Osteocyte (in vitro differentiated cells): ENCODE results near the gene TFDP1. TPM values are rescaled to one million over a fixed set of nuclear protein-coding genes. Genes with fewer than 3 reads are reported as not detected.
A peak's percentile ranks its signal among the peaks of the same experiment; 100 is the strongest.

Experiments
- DNase-seq: peaks from one replicate; pipeline ENCODE4 v3.0.0; 2021; ENCODE audit warnings: mixed read lengths; ENCODE audit not compliant: unreplicated experiment; ENCODE audit errors: extremely low spot score
- H3K27ac Mint-ChIP-seq: one replicate; pipeline ENCODE4 v1.8.0; 2021; ENCODE audit warnings: mild to moderate bottlenecking, mixed read lengths; ENCODE audit not compliant: unreplicated experiment
- H3K27me3 Mint-ChIP-seq: one replicate; pipeline ENCODE4 v1.8.0; 2021; ENCODE audit warnings: mixed read lengths; ENCODE audit not compliant: unreplicated experiment
- H3K36me3 Mint-ChIP-seq: one replicate; pipeline ENCODE4 v1.8.0; 2021; ENCODE audit warnings: mixed read lengths; ENCODE audit not compliant: unreplicated experiment
- H3K4me1 Mint-ChIP-seq: one replicate; pipeline ENCODE4 v1.8.0; 2021; ENCODE audit warnings: mixed read lengths; ENCODE audit not compliant: unreplicated experiment
- H3K4me3 Mint-ChIP-seq: one replicate; pipeline ENCODE4 v1.8.0; 2021; ENCODE audit warnings: mild to moderate bottlenecking, moderate library complexity, mixed read lengths; ENCODE audit not compliant: unreplicated experiment
- H3K9me3 Mint-ChIP-seq: one replicate; pipeline ENCODE4 v1.8.0; 2021; ENCODE audit warnings: mixed read lengths; ENCODE audit not compliant: unreplicated experiment
- CTCF ChIP-seq: fragments of 200-600 bp; sonication (generic); IDR thresholded peaks from 2 replicates; pipeline ENCODE4 v1.5.0; 2021; ENCODE audit warnings: antibody characterized with exemption, mild to moderate bottlenecking, moderate library complexity
- total RNA-seq: library from RNA; stranded (reverse); gene quantifications from 2 replicates; pipeline ENCODE4 v1.2.1, GENCODE V29; 2021

TFDP1 gene
- total RNA-seq, 1 donor from 2014 or later = 66.9 TPM

DNA sequence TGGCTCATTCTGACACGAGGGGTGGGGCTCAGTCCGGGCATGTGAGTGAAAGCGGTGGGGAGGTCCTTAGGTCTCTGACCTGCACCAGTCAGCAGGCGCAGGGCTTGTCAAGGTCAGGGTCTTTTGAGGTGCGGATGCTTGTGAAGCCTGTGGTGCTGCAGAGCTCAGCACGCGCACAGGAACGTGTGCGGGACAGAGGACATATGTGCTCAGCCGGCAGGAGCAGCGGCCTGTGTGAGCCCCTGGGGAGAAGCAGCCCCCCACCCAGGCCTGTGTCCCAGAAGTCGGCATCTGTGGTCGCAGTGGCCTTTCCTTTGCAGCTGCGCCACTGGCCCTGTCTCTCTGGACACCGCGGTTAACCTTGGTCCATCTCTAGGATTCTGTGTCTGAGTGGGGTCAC lies 42.6 kb downstream of the TFDP1 start:
- no peak overlapping the region for H3K4me3 Mint-ChIP-seq
- peaks cover 31% of the 10 kb centered on the region for H3K36me3 Mint-ChIP-seq
- H3K27me3 Mint-ChIP-seq = no peaks in the 10 kb centered on the region
- no peaks in the 10 kb centered on the region for H3K9me3 Mint-ChIP-seq
- no peak for DNase-seq
- H3K27ac Mint-ChIP-seq = peak overlapping the region; percentile 25
- peaks cover 19% of the 10 kb centered on the region for H3K4me1 Mint-ChIP-seq
- TF ChIP-seq CTCF = no peak

DNA sequence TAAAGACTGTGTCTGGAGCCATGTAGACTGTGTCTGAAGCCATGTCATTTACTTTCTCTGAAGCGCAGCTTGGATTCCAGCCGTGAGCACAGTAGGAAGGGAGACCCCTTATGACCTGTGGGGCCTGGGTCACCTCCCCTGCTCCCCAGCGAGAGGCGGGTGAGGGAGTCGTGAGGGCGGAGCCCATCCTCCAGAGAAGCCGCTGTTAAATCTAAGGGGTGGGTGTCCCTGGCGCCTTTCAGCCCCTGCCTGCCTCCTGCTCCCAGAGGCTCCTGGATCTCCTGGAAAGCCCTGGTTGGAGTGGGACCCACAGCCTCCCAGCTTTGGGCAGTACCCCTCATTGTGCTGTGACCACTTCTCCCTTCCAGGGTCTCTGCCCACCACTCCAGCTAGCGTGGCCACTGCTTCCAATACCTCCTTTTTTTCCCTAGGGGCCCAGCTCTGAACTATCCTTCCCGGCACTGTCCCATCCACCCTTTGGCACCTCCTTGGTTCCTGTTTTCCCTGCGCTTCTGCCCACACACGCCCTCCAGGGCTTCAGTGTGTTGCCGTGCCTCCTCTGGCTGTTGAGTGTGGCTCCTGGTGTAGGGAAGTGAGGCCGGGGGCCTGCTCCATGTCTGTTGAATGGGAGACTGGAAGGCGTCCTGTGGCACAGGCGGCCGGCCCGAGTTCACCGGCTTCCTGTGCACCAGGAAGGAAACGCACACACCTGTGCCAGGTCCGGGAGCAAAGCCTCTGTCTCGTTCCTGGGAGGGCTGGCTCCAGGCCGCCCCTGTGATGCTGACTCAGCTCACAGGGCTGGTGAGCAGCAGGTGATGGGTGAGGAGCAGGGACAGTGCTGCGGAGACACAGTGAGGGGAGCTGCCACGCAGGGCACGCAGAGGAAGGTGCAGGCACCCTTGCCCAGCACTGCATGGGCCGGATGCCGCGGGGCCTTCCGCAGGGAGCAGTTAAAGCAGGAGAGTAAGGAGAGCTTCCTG lies 44.0 kb downstream of the TFDP1 start:
- peaks cover 19% of the 10 kb centered on the region for H3K4me1 Mint-ChIP-seq
- H3K36me3 Mint-ChIP-seq = peaks cover 36% of the 10 kb centered on the region
- no peaks in the 10 kb centered on the region for H3K9me3 Mint-ChIP-seq
- no peaks in the 10 kb centered on the region for H3K27me3 Mint-ChIP-seq
- peak overlapping the region; percentile 27 for H3K27ac Mint-ChIP-seq
- DNase-seq = no peak
- TF ChIP-seq CTCF = no peak
- H3K4me3 Mint-ChIP-seq = no peak overlapping the region

DNA sequence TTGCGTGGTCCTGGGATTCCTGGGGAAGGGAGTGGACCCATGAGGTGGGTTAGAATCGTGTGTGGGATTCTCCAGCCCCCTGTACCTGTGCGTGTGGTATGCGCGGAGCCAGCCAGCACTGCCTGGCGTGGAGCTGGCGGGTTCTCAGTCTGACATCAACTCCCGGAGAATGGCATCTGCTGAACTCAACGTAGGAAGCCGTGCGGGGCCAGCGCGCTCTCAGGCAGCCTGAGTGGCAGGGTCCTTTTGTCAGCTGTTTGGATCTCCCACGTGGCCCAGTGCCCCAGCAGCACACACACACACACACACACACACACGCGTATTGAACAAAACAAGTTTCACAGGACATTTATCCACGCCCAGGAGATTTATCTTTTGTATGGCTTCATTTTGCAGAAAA lies 45.3 kb downstream of the TFDP1 start:
- Mint-ChIP-seq H3K4me3 (no peak overlapping the region), H3K9me3 (no peaks in the 10 kb centered on the region), H3K36me3 (peaks cover 40% of the 10 kb centered on the region), H3K27me3 (no peaks in the 10 kb centered on the region), H3K27ac (no peak overlapping the region), H3K4me1 (peaks cover 19% of the 10 kb centered on the region)
- DNase-seq = no peak
- TF ChIP-seq CTCF = no peak

DNA sequence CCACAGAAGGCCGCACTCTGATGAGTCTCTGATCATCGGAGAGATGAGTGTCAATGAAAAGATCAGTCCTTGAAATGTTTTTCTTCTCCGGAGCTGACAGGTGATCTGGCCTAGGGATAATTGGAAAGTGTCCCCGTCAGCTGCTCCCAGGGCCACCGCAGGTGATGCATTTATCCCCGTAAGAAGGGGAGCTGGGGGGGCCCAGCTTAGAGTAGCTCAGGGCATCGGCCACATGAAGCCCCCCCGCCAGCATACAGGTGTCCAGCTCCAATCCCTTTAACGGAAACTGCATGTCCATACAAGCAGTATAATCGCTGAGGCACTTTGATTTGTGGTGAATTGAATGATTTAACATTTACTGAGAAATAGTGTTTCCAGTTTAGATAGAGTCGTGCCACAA lies 45.7 kb downstream of the TFDP1 start:
- Mint-ChIP-seq H3K9me3 (no peaks in the 10 kb centered on the region), H3K4me3 (no peak overlapping the region), H3K36me3 (peaks cover 40% of the 10 kb centered on the region), H3K27ac (no peak overlapping the region), H3K27me3 (no peaks in the 10 kb centered on the region), H3K4me1 (peaks cover 19% of the 10 kb centered on the region)
- no peak for TF ChIP-seq CTCF
- no peak for DNase-seq

DNA sequence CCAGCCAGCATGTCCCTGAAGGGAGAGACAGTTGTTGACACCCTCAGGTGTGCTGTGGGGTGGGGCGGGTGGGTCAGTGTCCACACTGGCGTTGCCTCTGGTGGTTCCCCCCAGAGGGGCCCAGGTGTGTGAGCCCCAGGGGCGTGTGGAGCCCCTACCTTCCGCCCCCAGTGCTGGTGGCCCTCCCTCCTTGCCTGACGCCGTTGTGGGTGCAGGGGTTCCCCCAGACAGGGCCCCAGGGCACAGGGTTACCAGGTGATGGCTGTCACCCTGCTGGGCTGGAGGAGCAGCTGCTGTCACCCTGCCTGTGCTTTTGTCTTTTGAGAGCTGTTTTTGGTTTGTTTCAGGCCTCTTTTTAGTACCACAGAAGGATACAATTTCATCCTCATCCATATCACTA lies 46.3 kb downstream of the TFDP1 start:
- no peak for DNase-seq
- peaks cover 19% of the 10 kb centered on the region for H3K4me1 Mint-ChIP-seq
- TF ChIP-seq CTCF = no peak
- H3K9me3 Mint-ChIP-seq = no peaks in the 10 kb centered on the region
- H3K36me3 Mint-ChIP-seq = peaks cover 42% of the 10 kb centered on the region
- H3K27ac Mint-ChIP-seq = no peak overlapping the region
- H3K27me3 Mint-ChIP-seq = no peaks in the 10 kb centered on the region
- H3K4me3 Mint-ChIP-seq = no peak overlapping the region
